Measurements from ENCODE around the gene ANKRD16.
"Not testable (repeated sequence)": the region's sequence is repeated elsewhere in the genome, so short reads cannot be mapped to it uniquely, and the experiment has no call there.

The ANKRD16 gene

GRCh38 chr10:5871596-5871995 is 18.1 kb downstream of the ANKRD16 start:
- peak in 1 of 2 donors; percentile 23 for DNase-seq

- DNase-seq = no peak
Observed at GRCh38 chr10:5869156-5869555, 20.5 kb downstream of the ANKRD16 start.

- DNase-seq = not testable (repeated sequence)
Observed at GRCh38 chr10:5868383-5868782, 21.3 kb downstream of the ANKRD16 start.

GRCh38 chr10:5867091-5867615 is 22.5 kb downstream of the ANKRD16 start:
- DNase-seq = peak; percentile 37 to 42

GRCh38 chr10:5866451-5867081 is 23.1 kb downstream of the ANKRD16 start:
- peak; percentile 35 to 36 for DNase-seq

GRCh38 chr10:5862981-5863685 is 26.6 kb downstream of the ANKRD16 start:
- not testable (repeated sequence) for DNase-seq

- DNase-seq = no peak
Observed at GRCh38 chr10:5862360-5862961, 27.2 kb downstream of the ANKRD16 start.

- peak; percentile 42 to 65 for DNase-seq
Observed at GRCh38 chr10:5860066-5860465, 29.6 kb downstream of the ANKRD16 start.

- DNase-seq = no peak
Observed at GRCh38 chr10:5858811-5859210, 30.9 kb downstream of the ANKRD16 start.

- no peak for DNase-seq
Observed at GRCh38 chr10:5856701-5857004, 33.0 kb downstream of the ANKRD16 start.

- no peak for DNase-seq
Observed at GRCh38 chr10:5855979-5856700, 33.6 kb downstream of the ANKRD16 start.

GRCh38 chr10:5854131-5854475 is 35.6 kb downstream of the ANKRD16 start:
- DNase-seq = peak in 1 of 2 donors; percentile 62

GRCh38 chr10:5846667-5847066 is 43.0 kb downstream of the ANKRD16 start:
- not testable (repeated sequence) for DNase-seq

- no peak for DNase-seq
Observed at GRCh38 chr10:5844345-5845055, 45.2 kb downstream of the ANKRD16 start.

GRCh38 chr10:5843686-5844344 is 45.9 kb downstream of the ANKRD16 start:
- DNase-seq = no peak

GRCh38 chr10:5841965-5842364 is 47.7 kb downstream of the ANKRD16 start:
- no peak for DNase-seq

GRCh38 chr10:5840314-5841307 is 49.1 kb downstream of the ANKRD16 start:
- peak in 1 of 2 donors; percentile 32 for DNase-seq

- DNase-seq = not testable (repeated sequence)
Observed at GRCh38 chr10:5836181-5836580, 53.5 kb downstream of the ANKRD16 start.

- DNase-seq = no peak
Observed at GRCh38 chr10:5835446-5836095, 54.1 kb downstream of the ANKRD16 start.

- no peak for DNase-seq
Observed at GRCh38 chr10:5833814-5834213, 55.9 kb downstream of the ANKRD16 start.

Data from inflammatory macrophage (primary cell).